ENCODE data around the gene ZNF492. TPM values are rescaled to one million over a fixed set of nuclear protein-coding genes. Genes with fewer than 3 reads are reported as not detected.
"Not testable (repeated sequence)": the region's sequence is repeated elsewhere in the genome, so short reads cannot be mapped to it uniquely, and the experiment has no call there.

Gene ZNF492
- total RNA-seq, 1 donor from 2014 or later = not detected

DNA sequence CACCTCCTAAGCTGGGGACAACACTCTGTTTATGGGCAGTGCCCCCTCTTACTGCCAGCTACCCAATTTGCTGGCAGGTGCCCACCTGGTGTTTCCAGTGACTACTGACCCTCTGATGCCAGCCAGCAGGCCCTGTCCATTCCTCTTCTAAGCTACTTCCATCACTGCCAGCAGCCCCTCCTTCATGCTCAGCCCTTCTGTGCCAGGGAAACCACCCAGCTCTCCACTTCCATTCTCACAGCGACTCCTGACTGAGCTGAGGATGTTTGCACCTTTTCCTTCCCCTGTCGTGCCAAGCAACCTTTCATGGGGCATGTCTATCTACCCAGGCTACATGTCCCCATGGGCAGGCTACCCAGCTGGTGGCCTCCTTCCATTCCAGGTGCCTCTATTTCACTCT lies 24.0 kb upstream of the ZNF492 start:
- H3K9me3 Mint-ChIP-seq (ENCODE audit: unreplicated experiment) = peaks cover 45% of the 10 kb centered on the region
- TF ChIP-seq, protein P1, sequence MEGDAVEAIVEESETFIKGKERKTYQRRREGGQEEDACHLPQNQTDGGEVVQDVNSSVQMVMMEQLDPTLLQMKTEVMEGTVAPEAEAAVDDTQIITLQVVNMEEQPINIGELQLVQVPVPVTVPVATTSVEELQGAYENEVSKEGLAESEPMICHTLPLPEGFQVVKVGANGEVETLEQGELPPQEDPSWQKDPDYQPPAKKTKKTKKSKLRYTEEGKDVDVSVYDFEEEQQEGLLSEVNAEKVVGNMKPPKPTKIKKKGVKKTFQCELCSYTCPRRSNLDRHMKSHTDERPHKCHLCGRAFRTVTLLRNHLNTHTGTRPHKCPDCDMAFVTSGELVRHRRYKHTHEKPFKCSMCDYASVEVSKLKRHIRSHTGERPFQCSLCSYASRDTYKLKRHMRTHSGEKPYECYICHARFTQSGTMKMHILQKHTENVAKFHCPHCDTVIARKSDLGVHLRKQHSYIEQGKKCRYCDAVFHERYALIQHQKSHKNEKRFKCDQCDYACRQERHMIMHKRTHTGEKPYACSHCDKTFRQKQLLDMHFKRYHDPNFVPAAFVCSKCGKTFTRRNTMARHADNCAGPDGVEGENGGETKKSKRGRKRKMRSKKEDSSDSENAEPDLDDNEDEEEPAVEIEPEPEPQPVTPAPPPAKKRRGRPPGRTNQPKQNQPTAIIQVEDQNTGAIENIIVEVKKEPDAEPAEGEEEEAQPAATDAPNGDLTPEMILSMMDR (IDR thresholded peaks at IDR 0.05; ENCODE audit: partially characterized antibody, unreplicated experiment) = no peak
- H3K36me3 Mint-ChIP-seq (ENCODE audit: unreplicated experiment) = peaks cover 25% of the 10 kb centered on the region
- no peak for DNase-seq
- peaks cover 17% of the 10 kb centered on the region for H3K27me3 Mint-ChIP-seq (ENCODE audit: unreplicated experiment)
- H3K27ac Mint-ChIP-seq (ENCODE audit: unreplicated experiment) = no peak overlapping the region
- H3K4me3 Mint-ChIP-seq (ENCODE audit: unreplicated experiment) = no peak overlapping the region
- no peaks in the 10 kb centered on the region for H3K4me1 Mint-ChIP-seq (ENCODE audit: low read depth, unreplicated experiment)

DNA sequence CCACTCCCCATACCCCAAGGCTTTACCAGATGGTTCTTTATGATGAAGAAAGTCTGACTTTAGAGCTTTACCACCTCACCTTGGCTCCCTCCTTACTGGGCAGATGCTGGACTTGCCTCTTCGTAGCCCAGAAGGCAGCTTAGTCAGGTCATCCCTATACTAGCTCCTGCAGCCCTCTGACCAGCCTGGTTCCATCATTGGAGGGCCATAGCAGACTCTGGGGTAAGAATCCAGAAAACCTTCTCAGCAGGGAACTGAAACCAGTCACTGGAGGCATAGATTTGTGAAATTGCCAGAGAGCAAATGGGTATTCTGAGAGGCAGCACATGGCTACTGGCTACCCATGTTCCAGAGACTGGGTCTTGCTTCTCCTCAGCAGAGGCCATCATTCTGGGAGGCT lies 21.8 kb upstream of the ZNF492 start:
- peaks cover 43% of the 10 kb centered on the region for H3K9me3 Mint-ChIP-seq (ENCODE audit: unreplicated experiment)
- TF ChIP-seq, protein P1 (IDR thresholded peaks at IDR 0.05; ENCODE audit: partially characterized antibody, unreplicated experiment) = no peak
- H3K4me1 Mint-ChIP-seq (ENCODE audit: low read depth, unreplicated experiment) = no peaks in the 10 kb centered on the region
- peaks cover 16% of the 10 kb centered on the region for H3K27me3 Mint-ChIP-seq (ENCODE audit: unreplicated experiment)
- DNase-seq = no peak
- H3K4me3 Mint-ChIP-seq (ENCODE audit: unreplicated experiment) = no peak overlapping the region
- no peak overlapping the region for H3K27ac Mint-ChIP-seq (ENCODE audit: unreplicated experiment)
- H3K36me3 Mint-ChIP-seq (ENCODE audit: unreplicated experiment) = peaks cover 16% of the 10 kb centered on the region

DNA sequence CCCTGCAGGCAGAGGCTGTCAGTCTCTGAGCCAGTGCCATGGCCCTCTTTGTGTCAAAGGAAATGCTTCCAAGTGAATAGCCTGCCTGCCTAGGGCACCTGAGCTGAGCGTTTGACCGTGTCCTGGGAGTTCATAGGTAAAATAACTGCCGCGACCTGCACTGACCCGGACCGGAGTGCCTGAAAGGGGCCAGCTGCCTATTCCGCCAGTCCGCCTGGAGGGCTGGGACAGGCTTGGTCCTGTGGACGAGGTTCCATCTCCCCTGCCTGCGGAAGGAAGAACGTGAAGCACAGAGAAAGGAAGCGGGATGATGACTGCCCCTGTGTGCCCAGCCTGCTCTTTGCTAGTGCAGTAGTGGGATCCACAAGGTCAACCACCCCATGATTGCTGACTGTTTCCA lies 17.5 kb upstream of the ZNF492 start:
- H3K27ac Mint-ChIP-seq (ENCODE audit: unreplicated experiment) = no peak overlapping the region
- peaks cover 34% of the 10 kb centered on the region for H3K9me3 Mint-ChIP-seq (ENCODE audit: unreplicated experiment)
- H3K4me3 Mint-ChIP-seq (ENCODE audit: unreplicated experiment) = no peak overlapping the region
- no peaks in the 10 kb centered on the region for H3K4me1 Mint-ChIP-seq (ENCODE audit: low read depth, unreplicated experiment)
- H3K36me3 Mint-ChIP-seq (ENCODE audit: unreplicated experiment) = peaks cover 11% of the 10 kb centered on the region
- TF ChIP-seq, protein P1 (IDR thresholded peaks at IDR 0.05; ENCODE audit: partially characterized antibody, unreplicated experiment) = no peak
- peaks cover 9% of the 10 kb centered on the region for H3K27me3 Mint-ChIP-seq (ENCODE audit: unreplicated experiment)
- DNase-seq = no peak

DNA sequence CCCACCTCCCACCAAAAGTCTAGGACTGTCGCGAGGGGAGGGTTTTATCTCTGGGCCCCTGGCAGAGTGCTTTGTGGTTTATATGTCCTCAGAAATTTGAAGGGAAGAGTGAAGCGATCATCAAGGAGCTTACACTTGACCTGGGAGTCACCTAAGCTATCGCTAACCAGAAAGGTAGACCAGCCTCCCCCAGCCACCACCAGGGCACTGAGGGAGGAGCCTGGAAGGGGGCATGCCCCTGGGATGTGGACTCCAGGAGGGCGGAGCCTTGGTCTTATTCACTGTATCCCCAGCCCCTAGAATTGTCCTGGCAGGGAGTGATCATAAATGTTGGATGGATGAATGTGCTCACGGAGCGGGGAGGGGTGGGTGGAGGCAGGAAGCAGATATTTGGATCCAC lies 16.9 kb upstream of the ZNF492 start:
- not testable (repeated sequence) for H3K4me3 Mint-ChIP-seq (ENCODE audit: unreplicated experiment); DNase-seq; H3K4me1 Mint-ChIP-seq (ENCODE audit: low read depth, unreplicated experiment); H3K36me3 Mint-ChIP-seq (ENCODE audit: unreplicated experiment); H3K27ac Mint-ChIP-seq (ENCODE audit: unreplicated experiment); H3K27me3 Mint-ChIP-seq (ENCODE audit: unreplicated experiment)
- peaks cover 30% of the 10 kb centered on the region for H3K9me3 Mint-ChIP-seq (ENCODE audit: unreplicated experiment)

DNA sequence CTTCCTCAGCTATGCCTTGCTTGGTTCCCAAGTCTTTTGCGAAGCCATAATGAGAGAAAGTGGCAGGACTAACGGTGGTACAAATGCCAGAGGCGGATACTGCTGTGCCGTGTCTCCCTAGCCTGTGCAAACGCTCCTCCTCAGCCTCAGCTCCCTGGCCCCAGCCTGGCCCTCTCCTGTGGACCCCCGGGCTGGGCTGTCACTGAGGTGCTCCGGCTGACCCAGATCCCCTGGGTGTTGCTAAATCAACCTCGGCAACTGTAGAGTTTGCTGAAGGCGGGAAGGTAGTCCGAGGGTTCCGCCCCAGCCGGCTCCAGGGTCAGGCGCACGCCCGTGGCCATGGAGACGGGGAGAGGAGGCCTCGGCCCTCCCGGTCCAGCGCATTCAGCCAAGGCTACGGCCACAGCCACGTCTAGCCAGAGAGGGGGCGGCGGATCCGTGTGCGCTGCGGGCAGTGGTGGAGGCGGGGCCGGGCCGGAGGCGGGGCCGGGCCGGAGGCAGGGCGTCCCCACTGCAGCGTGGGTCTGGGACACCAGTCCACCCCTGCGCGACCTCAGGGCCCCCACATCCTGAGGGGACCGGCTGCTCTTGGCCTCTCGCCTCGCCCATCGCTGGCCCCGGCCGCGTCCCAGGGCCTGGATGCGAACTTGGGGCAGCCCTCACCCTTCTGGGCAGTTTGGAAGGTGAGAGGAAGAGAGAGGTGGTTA lies 16.4 kb upstream of the ZNF492 start:
- H3K27me3 Mint-ChIP-seq (ENCODE audit: unreplicated experiment) = peaks cover 9% of the 10 kb centered on the region
- peaks cover 10% of the 10 kb centered on the region for H3K36me3 Mint-ChIP-seq (ENCODE audit: unreplicated experiment)
- no peaks in the 10 kb centered on the region for H3K4me1 Mint-ChIP-seq (ENCODE audit: low read depth, unreplicated experiment)
- peaks cover 30% of the 10 kb centered on the region for H3K9me3 Mint-ChIP-seq (ENCODE audit: unreplicated experiment)
- no peak overlapping the region for H3K4me3 Mint-ChIP-seq (ENCODE audit: unreplicated experiment)
- TF ChIP-seq, protein P1 (IDR thresholded peaks at IDR 0.05; ENCODE audit: partially characterized antibody, unreplicated experiment) = no peak
- DNase-seq = no peak
- no peak overlapping the region for H3K27ac Mint-ChIP-seq (ENCODE audit: unreplicated experiment)

All from glutamatergic neuron (in vitro differentiated cells).